Lower leg skin (tissue), 3 donors: Measurements from ENCODE around the gene KCTD15.

Experiments used
- POLR2A ChIP-seq, 2 donors: fragments of 450-650 bp; IDR thresholded peaks; one replicate each; pipeline ENCODE4 v1.6.1; 2016 to 2017; ENCODE audit warnings: antibody characterized with exemption in 2 of 2, mild to moderate bottlenecking in 1 of 2, moderate library complexity in 1 of 2
- TF ChIP-seq, protein P1 (sequence below), 3 donors: fragments of 450-650 bp; IDR thresholded peaks; one replicate each; pipeline ENCODE4 v1.5.1; 2016; ENCODE audit warnings: antibody characterized with exemption in 3 of 3, mild to moderate bottlenecking in 3 of 3, moderate library complexity in 2 of 3

GRCh38 chr19:33794683-33795369 lies 1.8 kb upstream of the KCTD15 start:
- TF ChIP-seq, protein P1, sequence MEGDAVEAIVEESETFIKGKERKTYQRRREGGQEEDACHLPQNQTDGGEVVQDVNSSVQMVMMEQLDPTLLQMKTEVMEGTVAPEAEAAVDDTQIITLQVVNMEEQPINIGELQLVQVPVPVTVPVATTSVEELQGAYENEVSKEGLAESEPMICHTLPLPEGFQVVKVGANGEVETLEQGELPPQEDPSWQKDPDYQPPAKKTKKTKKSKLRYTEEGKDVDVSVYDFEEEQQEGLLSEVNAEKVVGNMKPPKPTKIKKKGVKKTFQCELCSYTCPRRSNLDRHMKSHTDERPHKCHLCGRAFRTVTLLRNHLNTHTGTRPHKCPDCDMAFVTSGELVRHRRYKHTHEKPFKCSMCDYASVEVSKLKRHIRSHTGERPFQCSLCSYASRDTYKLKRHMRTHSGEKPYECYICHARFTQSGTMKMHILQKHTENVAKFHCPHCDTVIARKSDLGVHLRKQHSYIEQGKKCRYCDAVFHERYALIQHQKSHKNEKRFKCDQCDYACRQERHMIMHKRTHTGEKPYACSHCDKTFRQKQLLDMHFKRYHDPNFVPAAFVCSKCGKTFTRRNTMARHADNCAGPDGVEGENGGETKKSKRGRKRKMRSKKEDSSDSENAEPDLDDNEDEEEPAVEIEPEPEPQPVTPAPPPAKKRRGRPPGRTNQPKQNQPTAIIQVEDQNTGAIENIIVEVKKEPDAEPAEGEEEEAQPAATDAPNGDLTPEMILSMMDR (IDR thresholded peaks at IDR 0.05), result no peak
- no peak for TF ChIP-seq POLR2A (IDR thresholded peaks at IDR 0.05)
